Uterus (tissue), 2 donors: ENCODE measurements around the gene IRGC.

Experiments
- POLR2A ChIP-seq, 2 donors: fragments of 450-650 bp; IDR thresholded peaks; one replicate each; pipeline ENCODE4 v1.6.1; 2016; ENCODE audit warnings: antibody characterized with exemption in 2 of 2, mild to moderate bottlenecking in 1 of 2, moderate library complexity in 1 of 2
- TF ChIP-seq, protein P1 (sequence below), 4 experiments: fragments of 200-600 bp in 2 of 4; fragments of 450-650 bp in 2 of 4; sonication (generic) in 2 of 4; IDR thresholded peaks; one replicate each; pipeline ENCODE4 v1.5.1; 2016 to 2019; ENCODE audit warnings: antibody characterized with exemption in 4 of 4, mild to moderate bottlenecking in 2 of 4, moderate library complexity in 1 of 4

DNA sequence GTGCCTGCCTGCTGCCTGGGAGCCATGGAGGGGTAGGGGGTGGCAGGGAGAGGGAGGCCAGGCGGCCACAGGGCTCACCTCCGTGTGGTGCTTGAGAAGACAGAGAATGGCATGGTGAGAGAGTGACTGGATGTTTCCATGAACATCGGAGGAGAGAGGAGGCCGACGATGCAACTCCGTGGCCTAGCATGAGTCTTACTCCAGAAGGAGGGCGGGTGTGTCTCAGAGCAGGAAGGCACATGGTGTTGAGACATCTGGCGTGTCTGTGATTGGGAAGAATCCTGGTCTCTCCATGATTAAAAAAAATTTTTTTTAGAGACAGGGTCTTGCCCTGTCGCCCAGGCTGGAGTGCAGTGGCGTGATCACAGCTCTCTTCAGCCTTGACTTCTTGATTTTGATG lies 5.1 kb downstream of the IRGC start:
- TF ChIP-seq POLR2A (IDR thresholded peaks at IDR 0.05) = no peak
- TF ChIP-seq, protein P1, sequence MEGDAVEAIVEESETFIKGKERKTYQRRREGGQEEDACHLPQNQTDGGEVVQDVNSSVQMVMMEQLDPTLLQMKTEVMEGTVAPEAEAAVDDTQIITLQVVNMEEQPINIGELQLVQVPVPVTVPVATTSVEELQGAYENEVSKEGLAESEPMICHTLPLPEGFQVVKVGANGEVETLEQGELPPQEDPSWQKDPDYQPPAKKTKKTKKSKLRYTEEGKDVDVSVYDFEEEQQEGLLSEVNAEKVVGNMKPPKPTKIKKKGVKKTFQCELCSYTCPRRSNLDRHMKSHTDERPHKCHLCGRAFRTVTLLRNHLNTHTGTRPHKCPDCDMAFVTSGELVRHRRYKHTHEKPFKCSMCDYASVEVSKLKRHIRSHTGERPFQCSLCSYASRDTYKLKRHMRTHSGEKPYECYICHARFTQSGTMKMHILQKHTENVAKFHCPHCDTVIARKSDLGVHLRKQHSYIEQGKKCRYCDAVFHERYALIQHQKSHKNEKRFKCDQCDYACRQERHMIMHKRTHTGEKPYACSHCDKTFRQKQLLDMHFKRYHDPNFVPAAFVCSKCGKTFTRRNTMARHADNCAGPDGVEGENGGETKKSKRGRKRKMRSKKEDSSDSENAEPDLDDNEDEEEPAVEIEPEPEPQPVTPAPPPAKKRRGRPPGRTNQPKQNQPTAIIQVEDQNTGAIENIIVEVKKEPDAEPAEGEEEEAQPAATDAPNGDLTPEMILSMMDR (IDR thresholded peaks at IDR 0.05) = no peak
